ENCODE data around the gene HIVEP2. TPM values are rescaled to one million over a fixed set of nuclear protein-coding genes. Genes with fewer than 3 reads are reported as not detected.

HIVEP2 gene
- total and polyA plus RNA-seq, 4 experiments from 2014 or later = 5.0 to 92.7 (median 56.7) TPM

- CTCF ChIA-PET (ENCODE audit: partially characterized antibody) = interaction anchor here (0.7 to 4.2 kb wide), 14 partner anchors 7 to 250 kb away, joined by 3 to 19 read pairs (median 4); no protein-coding TSS in a partner anchor
- H3K27me3 ChIP-seq (ENCODE audit: insufficient read depth, low read length) = no peaks in the 10 kb centered on the region
- peak overlapping the region; percentile 99 for H3K27ac ChIP-seq (ENCODE audit: low read depth, low read length)
- H3K36me3 ChIP-seq (ENCODE audit: insufficient read depth, low read length) = no peaks in the 10 kb centered on the region
- DNase-seq = peak in 4 of 5 donors; percentile 48 to 59 (median 52)
- peaks cover 65% of the 10 kb centered on the region for H3K4me1 ChIP-seq (ENCODE audit: insufficient read depth, low read length)
- H3K9me3 ChIP-seq (ENCODE audit: control insufficient read depth in 1 of 2, low read length in 2 of 2) = no peaks in the 10 kb centered on the region
- peak overlapping the region; percentile 89 to 91 for H3K4me3 ChIP-seq (ENCODE audit: low read length in 2 of 2)
- H3K4me1 Mint-ChIP-seq = peaks cover 48 to 82% (median 59%) of the 10 kb centered on the region in 4 donors
- H3K27me3 Mint-ChIP-seq = peaks cover 0 to 7% of the 10 kb centered on the region in 2 donors
- peak overlapping the region; percentile 100 for H3K27ac Mint-ChIP-seq
- intact Hi-C loops (cut with micrococcal nuclease) = loop anchor here (1.0 to 10.0 kb wide), 3 partner anchors 36 to 592 kb away; no protein-coding TSS in a partner anchor
- POLR2A ChIA-PET (ENCODE audit: partially characterized antibody) = interaction anchor here (0.7 to 14.7 kb wide), 22 partner anchors 8 to 508 kb away, joined by 3 to 452 read pairs (median 4); partner anchors contain the start of genes ADAT2 and PEX3
- H3K4me3 Mint-ChIP-seq = peak overlapping the region; percentile 97 to 100 (median 99)
- H3K9me3 Mint-ChIP-seq = peaks cover 0 to 7% (median 0%) of the 10 kb centered on the region in 8 donors
- peaks cover 0 to 26% of the 10 kb centered on the region in 2 donors for H3K36me3 Mint-ChIP-seq
Measured at GRCh38 chr6:142942805-142943227, 2.2 kb downstream of the HIVEP2 start.

- ChIA-PET CTCF (ENCODE audit: partially characterized antibody) (interaction anchor here (1.1 to 4.2 kb wide), 6 partner anchors 10 to 249 kb away, joined by 3 to 19 read pairs (median 5); no protein-coding TSS in a partner anchor), POLR2A (ENCODE audit: partially characterized antibody) (interaction anchor here (0.7 to 14.7 kb wide), 10 partner anchors 14 to 249 kb away, joined by 3 to 452 read pairs (median 13); no protein-coding TSS in a partner anchor)
- peak in 2 of 5 donors; percentile 32 to 34 for DNase-seq
- Mint-ChIP-seq H3K27ac (peak overlapping the region; percentile 100), H3K27me3 (peaks cover 0 to 7% of the 10 kb centered on the region in 2 donors), H3K4me1 (peaks cover 51 to 84% (median 60%) of the 10 kb centered on the region in 4 donors), H3K36me3 (peaks cover 0 to 23% of the 10 kb centered on the region in 2 donors), H3K9me3 (peaks cover 0 to 7% (median 0%) of the 10 kb centered on the region in 8 donors), H3K4me3 (peak overlapping the region; percentile 97 to 100 (median 99))
- H3K4me1 ChIP-seq (ENCODE audit: insufficient read depth, low read length) = peaks cover 68% of the 10 kb centered on the region
- no peaks in the 10 kb centered on the region for H3K9me3 ChIP-seq (ENCODE audit: control insufficient read depth in 1 of 2, low read length in 2 of 2)
- H3K27me3 ChIP-seq (ENCODE audit: insufficient read depth, low read length) = no peaks in the 10 kb centered on the region
- intact Hi-C loops (cut with micrococcal nuclease) = loop anchor here (5.0 to 10.0 kb wide), 2 partner anchors 170 to 593 kb away; no protein-coding TSS in a partner anchor
- peak overlapping the region; percentile 14 to 91 for H3K4me3 ChIP-seq (ENCODE audit: low read length in 2 of 2)
- H3K36me3 ChIP-seq (ENCODE audit: insufficient read depth, low read length) = no peaks in the 10 kb centered on the region
- H3K27ac ChIP-seq (ENCODE audit: low read depth, low read length) = peak overlapping the region; percentile 99
Measured at GRCh38 chr6:142942238-142942637, 2.7 kb downstream of the HIVEP2 start.

GRCh38 chr6:142941018-142941417 lies 4.0 kb downstream of the HIVEP2 start:
- Histone ChIP-seq H3K9me3 (ENCODE audit: control insufficient read depth in 1 of 2, low read length in 2 of 2) (no peaks in the 10 kb centered on the region), H3K4me3 (ENCODE audit: low read length in 2 of 2) (peak overlapping the region in 1 of 2 donors; percentile 29), H3K4me1 (ENCODE audit: insufficient read depth, low read length) (peaks cover 80% of the 10 kb centered on the region), H3K27ac (ENCODE audit: low read depth, low read length) (peak overlapping the region; percentile 99), H3K27me3 (ENCODE audit: insufficient read depth, low read length) (no peaks in the 10 kb centered on the region), H3K36me3 (ENCODE audit: insufficient read depth, low read length) (no peaks in the 10 kb centered on the region)
- DNase-seq = no peak
- CTCF ChIA-PET (ENCODE audit: partially characterized antibody) = interaction anchor here (1.1 to 4.2 kb wide), 3 partner anchors 10 to 27 kb away, joined by 3 to 19 read pairs (median 8); no protein-coding TSS in a partner anchor
- intact Hi-C loops (cut with micrococcal nuclease) = loop anchor here (5.0 to 10.0 kb wide), 2 partner anchors 169 to 594 kb away; no protein-coding TSS in a partner anchor
- peaks cover 0 to 7% of the 10 kb centered on the region in 2 donors for H3K27me3 Mint-ChIP-seq
- H3K9me3 Mint-ChIP-seq = peaks cover 0 to 5% (median 0%) of the 10 kb centered on the region in 8 donors
- peaks cover 53 to 88% (median 67%) of the 10 kb centered on the region in 4 donors for H3K4me1 Mint-ChIP-seq
- POLR2A ChIA-PET (ENCODE audit: partially characterized antibody) = interaction anchor here (1.1 to 14.7 kb wide), 8 partner anchors 12 to 121 kb away, joined by 4 to 452 read pairs (median 29); no protein-coding TSS in a partner anchor
- peaks cover 0 to 17% of the 10 kb centered on the region in 2 donors for H3K36me3 Mint-ChIP-seq
- peak overlapping the region; percentile 97 to 100 (median 99) for H3K4me3 Mint-ChIP-seq
- peak overlapping the region; percentile 100 for H3K27ac Mint-ChIP-seq

- H3K36me3 Mint-ChIP-seq = peaks cover 0 to 19% of the 10 kb centered on the region in 2 donors
- peaks cover 83% of the 10 kb centered on the region for H3K4me1 ChIP-seq (ENCODE audit: insufficient read depth, low read length)
- H3K4me3 ChIP-seq (ENCODE audit: low read length in 2 of 2) = peak overlapping the region in 1 of 2 donors; percentile 5
- H3K9me3 ChIP-seq (ENCODE audit: control insufficient read depth in 1 of 2, low read length in 2 of 2) = no peaks in the 10 kb centered on the region
- peaks cover 0 to 7% of the 10 kb centered on the region in 2 donors for H3K27me3 Mint-ChIP-seq
- H3K36me3 ChIP-seq (ENCODE audit: insufficient read depth, low read length) = no peaks in the 10 kb centered on the region
- H3K4me3 Mint-ChIP-seq = peak overlapping the region; percentile 97 to 100 (median 99)
- H3K9me3 Mint-ChIP-seq = peaks cover 0 to 5% (median 0%) of the 10 kb centered on the region in 8 donors
- no peak for DNase-seq
- ChIA-PET CTCF (ENCODE audit: partially characterized antibody) (interaction anchor here (2.1 to 4.2 kb wide), 2 partner anchors 10 to 13 kb away, joined by 8 to 19 read pairs; no protein-coding TSS in a partner anchor), POLR2A (ENCODE audit: partially characterized antibody) (interaction anchor here (0.9 to 14.7 kb wide), 9 partner anchors 12 to 98 kb away, joined by 3 to 452 read pairs (median 21); no protein-coding TSS in a partner anchor)
- no peaks in the 10 kb centered on the region for H3K27me3 ChIP-seq (ENCODE audit: insufficient read depth, low read length)
- intact Hi-C loops (cut with micrococcal nuclease) = loop anchor here (5.0 to 10.0 kb wide), 2 partner anchors 168 to 594 kb away; no protein-coding TSS in a partner anchor
- H3K4me1 Mint-ChIP-seq = peaks cover 57 to 92% (median 71%) of the 10 kb centered on the region in 4 donors
- H3K27ac ChIP-seq (ENCODE audit: low read depth, low read length) = peak overlapping the region; percentile 99
- peak overlapping the region; percentile 100 for H3K27ac Mint-ChIP-seq
Measured at GRCh38 chr6:142940487-142940886, 4.5 kb downstream of the HIVEP2 start.

GRCh38 chr6:142938510-142938909 lies 6.5 kb downstream of the HIVEP2 start:
- peak overlapping the region; percentile 70 to 92 (median 82) for H3K4me3 Mint-ChIP-seq
- ChIA-PET CTCF (ENCODE audit: partially characterized antibody) (interaction anchor here (1.0 to 2.8 kb wide), 7 partner anchors 9 to 192 kb away, joined by 3 to 14 read pairs (median 5); no protein-coding TSS in a partner anchor), POLR2A (ENCODE audit: partially characterized antibody) (interaction anchor here (0.6 to 14.7 kb wide), 8 partner anchors 8 to 110 kb away, joined by 3 to 452 read pairs (median 5); no protein-coding TSS in a partner anchor)
- Histone ChIP-seq H3K27ac (ENCODE audit: low read depth, low read length) (peak overlapping the region; percentile 65), H3K4me3 (ENCODE audit: low read length in 2 of 2) (peak overlapping the region; percentile 17 to 20), H3K27me3 (ENCODE audit: insufficient read depth, low read length) (no peaks in the 10 kb centered on the region), H3K4me1 (ENCODE audit: insufficient read depth, low read length) (peaks cover 97% of the 10 kb centered on the region), H3K9me3 (ENCODE audit: control insufficient read depth in 1 of 2, low read length in 2 of 2) (no peaks in the 10 kb centered on the region), H3K36me3 (ENCODE audit: insufficient read depth, low read length) (no peaks in the 10 kb centered on the region)
- DNase-seq = no peak
- H3K27me3 Mint-ChIP-seq = no peaks in the 10 kb centered on the region
- intact Hi-C loops (cut with micrococcal nuclease) = no loop called here
- H3K36me3 Mint-ChIP-seq = peaks cover 0 to 12% of the 10 kb centered on the region in 2 donors
- no peaks in the 10 kb centered on the region for H3K9me3 Mint-ChIP-seq
- peak overlapping the region; percentile 48 to 95 (median 87) for H3K27ac Mint-ChIP-seq
- H3K4me1 Mint-ChIP-seq = peaks cover 74 to 96% (median 84%) of the 10 kb centered on the region in 4 donors

- intact Hi-C loops (cut with micrococcal nuclease) = no loop called here
- no peak for DNase-seq
- H3K36me3 Mint-ChIP-seq = peaks cover 0 to 12% of the 10 kb centered on the region in 2 donors
- no peaks in the 10 kb centered on the region for H3K27me3 Mint-ChIP-seq
- peak overlapping the region; percentile 48 to 95 (median 87) for H3K27ac Mint-ChIP-seq
- Histone ChIP-seq H3K27me3 (ENCODE audit: insufficient read depth, low read length) (no peaks in the 10 kb centered on the region), H3K4me1 (ENCODE audit: insufficient read depth, low read length) (peaks cover 97% of the 10 kb centered on the region), H3K27ac (ENCODE audit: low read depth, low read length) (peak overlapping the region; percentile 65), H3K36me3 (ENCODE audit: insufficient read depth, low read length) (no peaks in the 10 kb centered on the region), H3K4me3 (ENCODE audit: low read length in 2 of 2) (peak overlapping the region in 1 of 2 donors; percentile 20), H3K9me3 (ENCODE audit: control insufficient read depth in 1 of 2, low read length in 2 of 2) (no peaks in the 10 kb centered on the region)
- ChIA-PET POLR2A (ENCODE audit: partially characterized antibody) (interaction anchor here (0.6 to 14.7 kb wide), 9 partner anchors 9 to 109 kb away, joined by 3 to 452 read pairs (median 5); no protein-coding TSS in a partner anchor), CTCF (ENCODE audit: partially characterized antibody) (interaction anchor here (1.0 to 2.8 kb wide), 6 partner anchors 9 to 48 kb away, joined by 3 to 14 read pairs (median 6); no protein-coding TSS in a partner anchor)
- H3K9me3 Mint-ChIP-seq = no peaks in the 10 kb centered on the region
- peak overlapping the region; percentile 70 to 92 (median 82) for H3K4me3 Mint-ChIP-seq
- peaks cover 71 to 96% (median 84%) of the 10 kb centered on the region in 4 donors for H3K4me1 Mint-ChIP-seq
Measured at GRCh38 chr6:142937986-142938385, 7.0 kb downstream of the HIVEP2 start.
